Suppressor macrophage treated with lipopolysaccharide for 4 hours (primary cell): ENCODE data around the gene C9orf50.
"Not testable (repeated sequence)": the region's sequence is repeated elsewhere in the genome, so short reads cannot be mapped to it uniquely, and the experiment has no call there.

Experiments used
- DNase-seq: peaks from one replicate; pipeline ENCODE4 v3.0.0-alpha.2; 2020

C9orf50 gene

DNA sequence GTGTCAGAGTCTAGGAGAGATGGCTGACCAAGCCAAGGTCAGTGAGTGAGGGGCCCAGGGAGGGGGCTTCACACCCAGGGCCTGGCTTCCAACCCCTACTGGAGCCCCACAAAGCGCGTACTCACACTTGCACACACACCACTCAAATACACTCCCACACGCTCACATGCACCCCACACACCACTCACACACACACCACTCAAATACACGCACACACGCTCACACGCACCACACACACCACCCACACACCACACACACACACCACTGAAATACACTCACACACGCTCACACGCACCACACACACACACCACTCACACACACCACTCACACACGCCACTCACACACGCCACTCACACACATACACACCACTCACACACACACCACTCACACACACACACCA lies 26.7 kb upstream of the C9orf50 start:
- DNase-seq, result no peak

DNA sequence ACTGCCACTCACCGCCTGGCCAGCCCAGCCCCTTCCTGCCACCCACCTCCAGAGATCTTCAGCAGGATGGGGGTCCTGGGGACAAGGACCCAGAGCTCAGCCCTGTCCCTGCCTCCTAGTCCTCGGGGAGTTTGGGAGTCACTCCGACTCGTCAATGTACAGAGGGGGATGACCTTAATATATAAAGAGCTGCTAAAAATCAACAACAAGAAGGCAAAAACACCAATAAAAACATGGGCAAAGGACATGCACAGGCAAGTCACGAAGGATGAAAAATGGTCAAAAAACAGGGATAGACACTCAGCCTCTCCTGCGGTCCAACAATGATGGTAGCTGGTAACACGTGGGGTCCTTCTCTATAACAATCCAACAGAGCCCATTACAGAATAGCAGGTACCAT lies 25.8 kb upstream of the C9orf50 start:
- no peak for DNase-seq

DNA sequence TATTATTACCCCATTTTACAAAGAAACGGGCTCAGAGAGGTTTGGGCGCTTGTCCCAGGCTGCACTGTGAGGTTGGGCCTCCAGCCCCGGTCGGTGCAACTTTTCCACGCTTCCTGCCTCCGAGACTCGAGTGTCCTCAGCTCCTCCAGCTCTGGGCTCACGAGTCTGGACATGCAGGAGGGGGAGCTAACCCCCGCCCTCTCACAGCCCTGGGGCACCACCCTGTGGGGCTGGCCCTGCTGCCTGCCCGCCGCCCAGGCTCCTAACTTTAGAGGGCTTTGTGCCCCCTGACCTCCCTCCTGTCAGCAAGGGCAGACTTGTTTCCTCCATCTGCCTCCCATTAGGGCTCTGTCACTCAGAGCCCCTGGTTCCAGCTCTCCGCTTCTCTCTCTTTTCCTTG lies 25.4 kb upstream of the C9orf50 start:
- DNase-seq, result no peak

DNA sequence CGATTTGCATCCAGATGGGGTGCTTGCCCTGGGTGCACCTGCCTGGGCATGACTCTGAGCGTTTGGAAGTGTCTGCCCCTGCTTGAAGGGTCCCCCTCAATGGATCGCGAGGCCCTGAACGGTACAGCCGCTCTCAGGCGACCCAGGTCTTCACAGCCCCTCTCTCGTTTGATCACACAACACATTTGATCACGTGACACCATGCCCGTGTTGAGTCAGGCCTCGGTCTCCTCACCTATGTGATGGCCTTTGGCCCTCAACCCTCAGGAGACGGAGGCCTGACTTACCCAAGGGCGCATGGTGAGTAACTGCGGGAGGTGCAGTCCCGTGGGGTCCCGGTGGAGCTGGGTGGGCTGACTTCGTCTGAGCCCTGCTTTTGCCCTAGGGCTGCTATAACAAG lies 24.0 kb upstream of the C9orf50 start:
- no peak for DNase-seq

DNA sequence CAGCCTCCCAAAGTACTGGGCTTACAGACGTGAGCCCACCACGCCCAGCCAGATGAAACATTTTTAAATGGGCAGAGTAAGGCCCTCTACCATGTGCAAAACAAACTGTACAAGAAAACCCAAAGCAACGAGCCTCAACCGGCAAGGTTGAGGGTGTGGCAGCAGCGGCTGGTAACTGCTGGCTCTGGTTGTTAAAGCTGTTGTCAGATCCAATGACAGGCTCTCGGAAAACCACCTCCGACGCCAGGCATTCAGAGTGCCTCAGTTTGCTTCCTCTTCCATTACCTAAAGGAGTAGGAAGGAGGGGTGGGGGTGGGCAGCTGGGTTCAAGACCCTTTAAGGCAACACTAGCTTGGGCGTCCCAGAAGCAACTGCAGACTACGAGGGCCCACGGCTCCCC lies 23.5 kb upstream of the C9orf50 start:
- no peak for DNase-seq

DNA sequence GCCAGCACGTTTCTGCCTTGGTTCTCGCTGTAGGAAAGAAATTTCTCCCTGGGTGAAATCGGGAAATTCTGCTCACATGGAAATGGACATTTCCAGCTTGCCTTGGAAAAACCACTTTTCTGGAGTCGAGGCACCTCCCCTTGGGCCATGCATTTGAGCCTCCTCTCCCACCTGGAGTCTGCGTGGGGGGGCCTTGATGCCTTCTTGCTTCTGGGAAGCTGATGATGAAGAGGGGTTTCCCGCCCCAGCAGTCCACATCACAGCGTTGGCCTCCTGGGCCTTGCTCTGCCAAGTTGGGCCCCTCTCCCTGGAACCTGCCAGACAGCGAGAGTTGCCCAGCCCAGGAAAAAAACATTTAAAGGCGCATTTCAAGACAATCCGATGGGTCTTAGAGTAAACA lies 22.8 kb upstream of the C9orf50 start:
- DNase-seq, result no peak

DNA sequence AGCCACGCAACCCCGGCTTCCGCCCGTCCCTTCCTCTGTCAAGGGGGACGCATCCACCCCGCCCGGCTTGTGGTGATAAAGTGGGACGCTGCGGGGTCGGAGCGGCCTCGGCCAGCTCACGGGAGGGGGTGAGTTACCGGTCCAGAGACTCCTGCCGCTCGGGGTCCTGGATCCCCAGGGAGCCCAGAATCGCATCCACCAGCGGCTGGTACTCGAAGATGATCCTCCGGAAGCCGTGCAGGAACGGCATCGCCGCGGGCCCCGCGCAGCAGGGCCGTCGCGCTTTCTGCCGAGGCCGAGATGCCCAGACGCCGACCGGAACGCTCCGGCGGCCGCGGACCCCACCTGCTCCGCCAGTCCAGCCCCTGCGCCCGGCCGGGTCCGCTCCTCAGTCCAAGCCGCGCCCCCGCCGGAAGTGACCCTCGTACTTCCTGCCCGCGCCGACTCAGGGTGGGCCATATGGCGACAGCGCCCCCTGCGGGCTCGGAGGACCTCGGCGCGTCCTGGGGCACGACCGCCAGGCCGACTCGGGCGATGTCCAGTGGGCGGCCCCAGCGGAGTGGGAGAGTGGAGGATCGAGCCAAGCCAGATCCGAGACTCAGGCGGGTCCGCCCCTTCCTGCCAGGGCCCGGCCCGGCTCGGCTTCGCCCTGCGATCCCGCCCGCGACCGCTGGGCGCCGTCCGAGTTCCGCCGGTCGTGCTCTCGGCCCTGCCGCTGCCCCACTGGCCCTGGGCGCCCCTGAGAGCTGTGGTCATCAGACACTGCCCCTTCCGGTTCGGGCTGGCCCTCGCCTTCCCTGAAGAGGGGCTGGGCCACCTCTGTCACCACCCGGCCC lies 21.1 kb upstream of the C9orf50 start, which contains the start of gene ASB6:
Gene ASB6, minus strand, starts transcription at position 402 of the 836 bp plus-strand sequence. Its CDS starts 152 bp downstream, at position 250.
- DNase-seq, result peak; percentile 99

DNA sequence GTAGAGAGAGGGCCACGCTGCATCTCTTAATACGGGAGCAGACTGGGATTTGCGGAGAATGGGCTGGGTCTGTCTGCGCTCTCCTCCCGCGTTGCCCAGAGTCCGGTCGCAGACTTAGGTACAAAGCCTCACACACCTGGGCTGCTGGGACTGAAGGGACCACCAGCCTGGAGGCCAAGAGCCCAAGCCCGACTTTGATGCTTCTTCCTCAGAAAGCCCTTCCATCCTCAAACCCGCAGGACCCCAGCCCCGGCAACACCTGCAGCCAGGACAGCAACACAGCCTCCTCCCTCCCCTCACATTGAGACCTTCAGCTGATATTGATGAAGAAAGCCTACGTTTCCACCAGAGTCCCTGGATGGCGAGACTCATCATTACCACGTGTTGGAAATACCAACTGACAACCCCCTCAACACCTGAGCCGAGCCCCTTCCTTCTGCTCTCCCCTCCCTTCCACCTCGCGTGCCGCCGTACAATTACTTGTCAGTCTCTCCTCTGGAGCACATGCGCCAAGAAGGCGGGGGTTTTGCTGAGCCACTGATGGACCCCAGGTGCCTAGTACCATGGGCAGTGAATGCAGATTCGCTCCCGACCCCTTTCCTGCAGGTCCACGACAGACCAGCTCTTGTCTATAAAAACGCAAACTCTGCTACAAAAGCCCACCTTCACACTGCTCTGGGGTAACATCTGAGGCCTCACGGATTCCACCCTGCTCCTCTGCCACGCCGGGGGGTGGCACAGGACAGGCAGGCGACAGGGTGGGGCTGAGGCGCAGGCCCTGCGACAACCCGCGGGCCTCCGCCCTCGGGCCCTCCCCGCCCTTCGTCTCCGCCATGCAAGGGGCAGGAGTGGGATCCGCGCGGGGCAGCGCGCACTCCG lies 20.2 kb upstream of the C9orf50 start:
- no peak for DNase-seq

DNA sequence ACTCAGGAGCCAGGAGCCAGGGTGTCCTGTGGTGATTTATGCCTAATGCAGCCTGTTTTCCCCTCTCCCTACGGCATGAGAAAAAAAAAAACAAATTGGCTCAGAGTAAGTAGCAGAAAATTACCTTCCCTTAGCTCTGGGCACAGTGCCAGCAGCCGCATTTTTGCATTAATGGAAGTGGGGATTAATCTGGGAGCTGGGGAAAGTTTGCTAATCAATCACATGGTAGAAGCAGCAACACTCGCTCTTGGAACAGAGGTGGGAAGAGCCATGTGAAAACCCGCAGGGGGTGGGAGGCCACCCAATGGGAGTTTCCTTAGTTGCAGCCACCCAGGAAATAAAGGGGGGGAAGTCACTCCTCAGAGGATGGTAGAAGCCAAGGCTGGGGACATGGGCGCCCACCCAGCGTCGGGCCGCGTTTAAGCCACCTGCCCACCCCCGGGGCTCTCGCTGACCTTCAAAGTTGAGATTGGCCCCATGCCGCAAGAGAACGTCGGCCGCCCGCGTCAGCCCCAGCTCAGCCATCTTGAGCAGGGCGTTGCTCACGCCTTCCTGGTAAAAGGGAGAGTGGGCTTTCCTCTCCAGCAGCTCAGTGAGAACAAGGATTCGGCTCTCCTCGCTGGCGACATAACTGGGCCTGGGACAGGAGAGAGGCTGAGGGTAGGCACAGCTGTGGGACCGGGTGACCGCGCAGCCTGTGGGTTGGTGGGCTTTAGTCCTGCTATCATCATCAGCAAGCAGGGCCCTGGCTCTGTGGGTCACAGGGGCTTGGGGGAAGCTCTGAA lies 19.4 kb upstream of the C9orf50 start:
- no peak for DNase-seq

DNA sequence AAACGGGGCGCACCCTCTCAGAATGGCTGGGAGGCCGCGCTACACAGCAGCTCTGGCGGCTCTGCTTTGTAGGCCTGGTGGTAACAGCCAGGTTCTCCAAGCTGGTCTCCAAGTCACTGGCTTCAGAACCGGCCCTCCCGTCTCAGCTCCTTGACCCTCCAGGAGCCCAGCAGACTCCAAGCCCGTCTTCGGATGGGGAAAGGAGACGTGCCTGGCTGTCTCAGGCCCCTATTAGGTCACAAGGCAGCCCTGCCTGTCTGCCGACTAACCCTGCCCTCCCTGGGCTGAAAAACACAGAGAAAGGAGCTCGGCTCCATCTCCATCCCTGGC lies 18.8 kb upstream of the C9orf50 start:
- no peak for DNase-seq

DNA sequence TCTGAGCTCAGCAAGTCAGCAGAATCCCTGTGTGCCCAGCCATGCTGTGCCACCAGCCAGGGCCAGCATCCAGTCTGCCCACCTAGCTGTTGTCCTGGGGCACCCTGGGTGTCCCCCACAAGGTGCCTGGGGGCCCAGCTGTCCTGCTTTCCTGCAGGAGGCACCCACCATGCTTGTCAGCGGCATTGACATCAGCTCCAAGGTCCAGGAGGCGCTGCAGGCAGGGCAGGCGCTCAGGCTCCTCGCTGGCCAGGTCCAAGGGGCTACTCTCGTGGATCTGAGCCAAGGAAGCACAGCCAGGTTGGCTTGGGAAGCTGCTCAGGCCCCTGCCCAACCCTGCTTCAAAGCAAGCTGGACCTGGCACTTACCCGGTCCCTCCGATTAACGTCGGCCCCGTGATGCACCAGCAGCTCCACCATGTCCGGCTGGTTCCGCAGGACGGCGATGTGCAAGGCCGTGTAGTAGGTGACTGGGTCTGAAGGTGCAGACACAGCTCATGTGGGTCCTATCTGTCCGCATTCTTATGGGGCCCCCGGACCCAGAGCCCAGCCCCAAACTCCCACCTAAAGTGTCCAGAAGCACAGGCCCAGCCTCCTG lies 18.2 kb upstream of the C9orf50 start:
- no peak for DNase-seq

DNA sequence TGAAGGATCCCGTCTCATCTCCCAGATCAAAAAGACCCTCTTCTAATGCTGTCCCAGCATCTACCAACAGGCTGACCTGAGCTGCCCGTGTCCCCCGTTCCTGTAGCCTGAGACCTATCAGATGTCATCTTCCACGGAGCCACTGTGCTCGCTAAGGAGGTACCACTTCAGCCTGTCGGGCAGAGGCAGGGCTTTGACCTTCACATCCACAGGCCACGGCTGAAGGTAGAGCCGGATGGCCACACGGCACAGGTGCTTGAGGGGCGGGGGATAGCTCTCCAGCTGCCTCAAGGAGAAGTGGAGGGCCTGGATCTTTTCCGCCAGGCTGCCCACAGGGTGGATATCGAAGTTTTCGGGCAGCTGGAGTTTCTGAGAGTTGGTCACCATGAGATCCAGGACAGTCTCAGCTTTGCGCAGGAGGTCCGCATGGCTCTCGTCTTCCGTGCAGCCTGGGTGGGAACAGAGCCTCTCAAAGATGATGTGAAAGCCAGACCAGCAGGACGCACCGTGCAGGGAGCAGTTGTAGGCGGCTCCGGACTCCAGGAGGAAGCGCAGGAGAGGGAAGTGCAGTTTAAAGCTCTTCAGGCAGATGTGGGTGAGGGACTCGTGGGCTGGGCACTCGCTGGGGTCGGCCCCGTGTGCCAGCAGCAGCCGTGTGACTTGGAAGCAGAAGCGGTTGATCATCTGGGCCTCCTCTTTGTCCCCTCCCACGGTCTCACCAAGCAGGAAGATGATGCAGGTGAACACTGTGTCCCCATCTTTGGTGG lies 17.0 kb upstream of the C9orf50 start:
- no peak for DNase-seq

DNA sequence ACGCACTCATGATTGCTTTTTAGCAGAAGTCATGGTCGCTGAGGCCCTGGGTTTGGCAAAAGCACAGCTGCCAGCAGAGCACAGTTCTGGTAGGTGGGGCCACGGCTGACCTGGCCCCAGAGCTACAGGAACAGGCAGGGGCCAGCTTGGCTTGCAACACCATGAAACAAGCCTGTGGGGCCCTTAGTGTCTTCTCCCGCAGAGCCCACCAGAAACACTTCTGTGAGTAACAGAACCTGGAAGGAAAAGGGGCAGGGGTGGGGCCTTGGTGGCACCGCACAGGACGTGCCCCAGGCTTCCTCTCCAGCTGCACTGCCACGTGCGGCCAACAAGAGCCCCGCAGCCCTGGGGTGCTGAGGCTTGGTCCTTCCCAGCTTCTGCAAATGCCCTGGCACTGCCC lies 16.2 kb upstream of the C9orf50 start:
- no peak for DNase-seq

DNA sequence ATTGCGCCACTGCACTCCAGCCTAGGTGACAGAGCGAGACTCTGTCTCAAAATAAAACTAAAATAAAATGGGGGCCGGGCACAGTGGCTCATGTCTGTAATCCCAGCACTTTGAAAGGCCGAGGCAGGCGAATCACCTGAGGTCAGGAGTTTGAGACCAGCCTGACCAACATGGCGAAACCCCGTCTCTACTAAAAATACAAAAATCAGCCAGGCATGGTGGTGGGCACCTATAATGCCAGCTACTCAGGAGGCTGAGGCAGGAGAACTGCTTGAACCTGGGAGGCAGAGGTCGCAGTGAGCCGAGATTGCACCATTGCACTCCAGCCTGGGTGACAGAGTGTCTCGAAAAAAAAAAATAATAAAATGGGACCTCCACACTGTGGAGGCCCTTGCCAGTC lies 15.4 kb upstream of the C9orf50 start:
- not testable (repeated sequence) for DNase-seq

DNA sequence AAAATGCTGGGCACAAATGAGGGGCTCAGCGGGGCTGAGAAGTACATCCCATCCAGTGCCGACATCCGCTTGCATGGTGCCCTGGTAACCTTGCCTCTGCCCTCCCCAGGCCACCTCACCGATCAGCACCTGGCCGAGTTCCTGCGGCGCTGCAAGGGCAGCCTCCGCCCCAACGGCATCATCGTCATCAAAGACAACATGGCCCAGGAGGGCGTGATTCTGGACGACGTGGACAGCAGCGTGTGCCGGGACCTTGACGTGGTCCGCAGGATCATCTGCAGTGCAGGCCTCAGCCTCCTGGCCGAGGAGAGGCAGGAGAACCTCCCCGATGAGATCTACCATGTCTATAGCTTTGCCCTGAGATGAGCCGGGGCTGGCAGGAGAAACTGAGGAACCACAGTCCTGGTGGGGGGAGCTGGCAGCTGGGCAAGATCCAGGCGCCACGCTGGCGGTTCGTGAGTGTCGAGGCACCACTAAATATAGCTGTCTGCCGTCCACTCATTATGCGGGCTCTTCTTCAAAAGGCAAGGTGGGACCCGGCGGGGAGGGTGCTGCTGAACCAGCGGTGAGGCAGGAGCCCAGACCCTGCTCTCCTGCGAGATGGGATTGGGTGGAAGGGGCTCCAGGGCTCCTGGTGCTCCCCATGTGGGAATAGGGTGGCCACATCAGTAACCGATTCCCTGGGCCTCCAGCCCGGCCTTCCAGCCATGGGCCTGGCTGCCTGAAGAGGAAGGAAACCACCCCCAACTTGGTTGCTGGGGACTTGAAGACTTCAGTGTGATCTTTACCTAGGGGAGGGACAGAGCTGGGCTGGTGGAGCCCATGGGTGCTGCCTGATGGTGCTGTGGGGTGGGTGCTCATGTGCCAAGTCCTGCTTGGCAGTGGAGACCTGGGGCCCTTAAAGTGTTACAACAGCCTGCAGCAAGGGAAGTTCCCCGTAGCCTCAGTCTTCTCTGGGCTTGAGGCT lies 14.5 kb upstream of the C9orf50 start:
- no peak for DNase-seq

DNA sequence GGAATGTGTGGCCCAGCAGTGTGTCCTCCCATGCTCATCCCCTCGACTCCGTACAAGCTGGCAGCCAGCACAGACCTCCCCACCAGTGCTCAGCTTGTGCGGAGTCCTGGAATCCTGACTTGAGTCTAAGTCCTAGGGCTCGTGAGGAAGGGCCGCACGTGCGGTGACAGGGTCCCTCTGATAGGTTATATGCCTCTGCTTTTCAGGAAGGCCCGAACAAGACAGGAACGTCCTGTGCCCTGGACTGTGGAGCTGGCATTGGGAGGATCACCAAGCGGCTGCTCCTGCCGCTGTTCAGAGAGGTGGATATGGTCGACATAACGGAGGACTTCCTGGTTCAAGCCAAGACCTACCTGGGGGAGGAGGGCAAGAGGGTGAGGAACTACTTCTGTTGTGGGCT lies 12.9 kb upstream of the C9orf50 start:
- DNase-seq, result no peak

DNA sequence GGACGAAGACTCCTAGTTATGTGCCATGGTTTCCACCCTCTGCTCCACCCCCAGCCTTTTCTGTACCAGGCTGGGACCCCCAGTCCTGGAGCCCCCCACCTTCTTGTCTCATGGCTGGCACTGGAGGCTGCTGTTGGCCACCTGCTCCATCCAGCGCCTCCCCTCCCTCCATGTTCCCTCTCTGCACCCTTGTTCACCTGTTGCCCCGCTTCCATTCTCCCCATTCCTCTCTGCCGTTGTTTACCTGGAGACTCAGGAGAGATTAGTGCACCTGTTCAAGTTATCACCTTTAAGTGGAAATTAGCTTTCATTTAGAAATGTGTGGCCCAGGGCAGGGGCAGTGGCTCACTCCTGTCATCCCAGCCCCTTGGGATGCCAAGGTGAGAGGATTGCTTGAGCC lies 12.3 kb upstream of the C9orf50 start:
- DNase-seq, result no peak

DNA sequence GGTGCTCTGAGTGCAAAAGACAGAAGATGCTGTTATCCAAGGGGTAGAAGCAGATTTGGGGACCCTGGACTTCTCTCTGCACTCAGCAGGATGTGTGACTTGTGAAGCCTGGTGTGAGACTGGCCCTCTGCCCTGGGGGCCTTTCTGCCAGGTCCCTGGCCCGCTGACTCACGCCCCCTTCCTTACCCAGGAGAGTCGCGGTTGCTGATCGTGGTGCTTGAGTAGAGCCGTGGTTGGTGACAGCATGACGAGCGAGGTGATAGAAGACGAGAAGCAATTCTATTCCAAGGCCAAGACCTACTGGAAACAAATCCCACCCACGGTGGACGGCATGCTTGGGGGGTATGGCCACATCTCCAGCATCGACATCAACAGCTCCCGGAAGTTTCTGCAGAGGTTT lies 11.6 kb upstream of the C9orf50 start:
- no peak for DNase-seq

DNA sequence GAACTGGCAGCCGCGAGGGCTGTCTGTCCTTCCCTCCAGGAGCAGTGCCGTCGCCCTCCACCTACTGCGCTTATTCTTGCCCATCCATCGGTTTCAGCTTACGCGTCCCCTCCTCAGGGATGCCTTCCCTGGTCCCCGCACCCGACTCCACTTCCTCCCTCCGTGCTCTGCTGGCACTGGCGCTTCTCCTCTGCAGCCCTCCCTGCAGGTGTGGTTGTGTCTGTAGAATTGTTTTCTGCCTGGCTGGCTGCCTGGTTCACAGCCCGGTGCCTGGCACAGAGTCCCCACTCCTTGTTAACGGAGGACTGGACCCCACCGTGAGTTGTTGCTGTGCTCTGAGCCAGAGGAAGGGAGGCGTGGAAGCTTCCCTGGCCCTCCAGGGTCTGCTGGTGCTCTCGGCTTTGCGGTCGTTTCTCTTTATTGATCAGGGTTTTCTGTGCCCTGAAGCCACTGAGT lies 10.8 kb upstream of the C9orf50 start:
- no peak for DNase-seq

DNA sequence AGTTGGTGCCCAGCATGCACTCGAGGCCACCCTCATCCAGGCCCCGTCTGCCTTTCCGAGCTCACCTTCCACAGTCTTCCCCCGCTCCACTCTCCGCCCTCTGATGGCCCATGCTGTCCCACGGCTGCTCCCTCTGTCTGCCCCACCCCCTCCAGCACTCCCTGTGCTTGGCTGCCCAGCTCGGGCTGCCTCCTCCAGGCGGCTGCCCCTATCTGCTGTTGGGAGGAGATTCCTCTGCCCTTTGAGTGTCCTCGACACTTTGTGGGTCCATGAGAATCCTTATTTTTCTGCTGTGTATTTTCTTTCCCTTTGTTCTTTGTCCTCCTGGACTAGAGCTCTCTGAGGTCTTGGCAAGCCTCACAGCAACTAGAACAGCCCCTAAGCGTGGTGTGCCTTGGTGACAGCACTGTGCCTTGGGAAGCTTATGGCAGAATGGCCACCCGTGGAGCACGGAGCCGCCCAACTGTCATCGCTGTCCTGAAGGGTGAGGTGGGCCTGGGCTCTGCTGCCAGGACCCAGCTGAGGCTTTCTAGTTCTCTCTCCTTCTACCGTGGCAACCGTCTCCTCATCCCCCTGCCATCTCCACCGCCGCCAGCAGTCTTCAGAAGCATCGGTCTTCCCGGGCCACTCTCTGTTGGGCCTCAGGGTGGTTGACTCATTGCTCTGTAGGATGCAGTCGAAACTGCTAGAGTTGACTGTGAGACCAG lies 10.2 kb upstream of the C9orf50 start:
- no peak for DNase-seq
